AG10803 (cell line): ENCODE results near the gene SLF2.

Experiments
- DNase-seq: peaks from one replicate; pipeline ENCODE4 v3.0.0; 2010; ENCODE audit warnings: low read depth
- H3K4me3 ChIP-seq: 2 replicates; pipeline ENCODE4 v1.5.1; 2011; ENCODE audit warnings: mild to moderate bottlenecking, low read length, control low read depth
- CTCF ChIP-seq: conservative IDR thresholded peaks from 2 replicates; pipeline ENCODE4 v1.5.1; 2011; ENCODE audit warnings: mild to moderate bottlenecking, low read length, control low read depth, inconsistent platforms

The SLF2 gene

GRCh38 chr10:100980311-100980710 is 67.5 kb downstream of the SLF2 start:
- no peak for TF ChIP-seq CTCF
- DNase-seq: no peak
- H3K4me3 ChIP-seq: no peak overlapping the region

- TF ChIP-seq CTCF: no peak
- no peak for DNase-seq
- H3K4me3 ChIP-seq: no peak overlapping the region
Observed at GRCh38 chr10:100980711-100981110, 67.9 kb downstream of the SLF2 start.

GRCh38 chr10:100981178-100981772 is 68.5 kb downstream of the SLF2 start:
- no peak for DNase-seq
- no peak overlapping the region for H3K4me3 ChIP-seq
- no peak for TF ChIP-seq CTCF

GRCh38 chr10:100982916-100983830 is 70.4 kb downstream of the SLF2 start:
- DNase-seq: no peak
- no peak for TF ChIP-seq CTCF
- no peak overlapping the region for H3K4me3 ChIP-seq

- no peak for TF ChIP-seq CTCF
- H3K4me3 ChIP-seq: no peak overlapping the region
- no peak for DNase-seq
Observed at GRCh38 chr10:100983868-100984671, 71.3 kb downstream of the SLF2 start.

- H3K4me3 ChIP-seq: no peak overlapping the region
- DNase-seq: no peak
- no peak for TF ChIP-seq CTCF
Observed at GRCh38 chr10:100984672-100985177, 72.0 kb downstream of the SLF2 start.
